NT2/D1 (cell line): ENCODE results near the gene MGAT5.

ENCODE experiments used
- SUZ12 ChIP-seq: IDR thresholded peaks from 2 replicates; pipeline ENCODE4 v1.6.1; 2011; ENCODE audit not compliant: insufficient read length, insufficient read depth; ENCODE audit errors: extremely low read depth
- YY1 ChIP-seq: IDR thresholded peaks from 2 replicates; pipeline ENCODE4 v1.6.1; 2011; ENCODE audit not compliant: insufficient read length, insufficient read depth
- ZNF274 ChIP-seq: IDR thresholded peaks from 2 replicates; pipeline ENCODE4 v1.6.1; 2011; ENCODE audit warnings: mild to moderate bottlenecking, low read depth, low read length

DNA sequence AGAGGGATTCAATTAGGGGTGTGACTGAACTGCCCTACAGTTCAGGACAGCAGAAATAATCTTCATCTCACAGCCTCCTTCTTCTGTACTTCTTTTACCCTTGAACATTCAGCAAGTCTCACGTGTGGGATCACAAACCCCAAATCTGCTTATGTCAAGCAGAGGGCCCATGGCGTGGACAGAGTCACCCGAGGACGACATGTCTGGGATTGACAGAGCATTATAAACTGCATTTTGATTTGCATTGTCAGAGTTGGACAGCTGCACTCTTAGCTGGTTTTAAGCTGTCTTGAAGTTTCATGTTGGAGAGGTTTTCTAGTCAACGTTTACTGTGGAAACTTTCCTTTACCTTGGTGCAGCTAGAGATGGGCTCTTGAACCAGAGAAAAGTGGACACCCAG is 26.4 kb downstream of the MGAT5 start:
- TF ChIP-seq ZNF274 (no peak), YY1 (no peak), SUZ12 (no peak)
